ENCODE results near the gene BBS9. TPM values are rescaled to one million over a fixed set of nuclear protein-coding genes. Genes with fewer than 3 reads are reported as not detected.

The BBS9 gene
- total and polyA plus RNA-seq, 4 donors: 2.3 to 9.5 (median 4.5) TPM

- no peak for DNase-seq (ENCODE audit: low spot score)
- TF ChIP-seq RXRA (IDR thresholded peaks at IDR 0.05) (no peak), YY1 (IDR thresholded peaks at IDR 0.05) (no peak), RAD21 (IDR thresholded peaks at IDR 0.05) (no peak), JUND (IDR thresholded peaks at IDR 0.05) (no peak), ZBTB33 (IDR thresholded peaks at IDR 0.05) (no peak), NR2F2 (IDR thresholded peaks at IDR 0.05) (no peak), HNF4A (conservative IDR thresholded peaks at IDR 0.05) (no peak), SP1 (IDR thresholded peaks at IDR 0.05) (no peak), GABPA (IDR thresholded peaks at IDR 0.05 in 1 of 2, conservative IDR thresholded peaks at IDR 0.05 in 1 of 2) (no peak), EGR1 (IDR thresholded peaks at IDR 0.05; ENCODE audit: low read depth in 2 of 2) (no peak)
- TF ChIP-seq, protein P1, sequence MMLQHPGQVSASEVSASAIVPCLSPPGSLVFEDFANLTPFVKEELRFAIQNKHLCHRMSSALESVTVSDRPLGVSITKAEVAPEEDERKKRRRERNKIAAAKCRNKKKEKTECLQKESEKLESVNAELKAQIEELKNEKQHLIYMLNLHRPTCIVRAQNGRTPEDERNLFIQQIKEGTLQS (IDR thresholded peaks at IDR 0.05): no peak
- Histone ChIP-seq H3K4me1 (ENCODE audit: control insufficient read depth in 4 of 4, insufficient read depth in 4 of 4, low read length in 3 of 4) (no peaks in the 10 kb centered on the region), H3K36me3 (ENCODE audit: control insufficient read depth in 4 of 4, insufficient read depth in 3 of 4, low read depth in 1 of 4, low read length in 3 of 4) (peaks cover 0 to under 1% (median 0%) of the 10 kb centered on the region in 4 donors), H3K27me3 (ENCODE audit: control insufficient read depth in 4 of 4, insufficient read depth in 4 of 4, low read length in 3 of 4) (no peaks in the 10 kb centered on the region), H3K9ac (ENCODE audit: low read depth in 1 of 2, low read length in 2 of 2) (no peak overlapping the region), H3K4me3 (ENCODE audit: low read depth in 1 of 3, low read length in 3 of 3) (no peak overlapping the region), H3K9me3 (ENCODE audit: control insufficient read depth in 4 of 4, low read length in 3 of 4) (peaks cover 0 to 3% (median 0%) of the 10 kb centered on the region in 4 donors), H3K27ac (ENCODE audit: low read depth in 1 of 2, low read length in 2 of 2) (no peak overlapping the region)
- WGBS: 86% methylated on average over 6 of the region's 6 CpGs
Observed at GRCh38 chr7:33614357-33615117, 485.2 kb downstream of the BBS9 start.

DNA sequence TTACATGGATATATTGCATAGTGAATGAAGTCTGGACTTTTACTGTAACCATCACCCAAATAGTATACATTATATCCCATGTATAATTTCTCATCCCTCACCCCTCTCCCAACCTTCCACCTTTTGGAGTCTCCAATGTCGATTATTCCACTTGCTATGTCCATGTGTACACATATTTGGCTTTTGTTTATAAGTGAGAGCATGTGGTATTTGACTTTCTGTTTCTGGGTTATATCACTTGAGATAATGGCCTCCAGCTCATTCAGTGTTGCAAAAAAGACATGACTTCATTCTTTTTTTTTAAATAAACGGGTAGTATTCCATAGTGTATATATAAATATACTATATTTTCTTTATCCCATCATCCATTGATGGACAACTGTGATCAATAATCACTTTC is 487.4 kb downstream of the BBS9 start:
- Histone ChIP-seq H3K4me1 (ENCODE audit: control insufficient read depth in 4 of 4, insufficient read depth in 4 of 4, low read length in 3 of 4) (no peaks in the 10 kb centered on the region), H3K27ac (ENCODE audit: low read depth in 1 of 2, low read length in 2 of 2) (no peak overlapping the region), H3K9ac (ENCODE audit: low read depth in 1 of 2, low read length in 2 of 2) (no peak overlapping the region), H3K36me3 (ENCODE audit: control insufficient read depth in 4 of 4, insufficient read depth in 3 of 4, low read depth in 1 of 4, low read length in 3 of 4) (no peaks in the 10 kb centered on the region), H3K27me3 (ENCODE audit: control insufficient read depth in 4 of 4, insufficient read depth in 4 of 4, low read length in 3 of 4) (no peaks in the 10 kb centered on the region), H3K4me3 (ENCODE audit: low read depth in 1 of 3, low read length in 3 of 3) (no peak overlapping the region), H3K9me3 (ENCODE audit: control insufficient read depth in 4 of 4, low read length in 3 of 4) (peaks cover 0 to 3% (median 0%) of the 10 kb centered on the region in 4 donors)
- 72% methylated on average over 2 of the region's 2 CpGs for WGBS
- DNase-seq (ENCODE audit: low spot score): no peak
- no peak for TF ChIP-seq YY1 (IDR thresholded peaks at IDR 0.05)
- no peak for TF ChIP-seq HNF4A (conservative IDR thresholded peaks at IDR 0.05)
- TF ChIP-seq MAX (IDR thresholded peaks at IDR 0.05): no peak
- TF ChIP-seq EGR1 (IDR thresholded peaks at IDR 0.05; ENCODE audit: low read depth in 2 of 2): no peak
- no peak for TF ChIP-seq TAF1 (conservative IDR thresholded peaks at IDR 0.05)
- TF ChIP-seq SP1 (IDR thresholded peaks at IDR 0.05): no peak
- no peak for TF ChIP-seq RXRA (IDR thresholded peaks at IDR 0.05)

DNA sequence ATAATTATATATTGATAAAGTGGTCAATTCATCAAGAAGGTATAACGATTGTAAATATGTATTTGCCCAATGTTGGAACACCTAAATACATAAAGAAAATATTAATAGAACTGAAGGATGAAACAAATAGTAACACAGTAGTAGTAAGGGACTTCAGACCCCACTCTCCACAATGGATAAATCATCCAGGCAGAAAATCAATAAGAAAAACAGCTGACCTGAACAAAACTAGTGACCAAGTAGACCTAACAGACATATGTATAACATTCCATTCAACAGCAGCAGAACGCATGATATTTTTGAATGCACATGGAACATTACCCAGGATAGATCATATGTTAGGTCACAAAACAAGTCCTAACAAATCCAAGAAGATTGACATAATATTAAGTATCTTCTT is 489.9 kb downstream of the BBS9 start:
- no peaks in the 10 kb centered on the region for H3K36me3 ChIP-seq (ENCODE audit: control insufficient read depth in 4 of 4, insufficient read depth in 3 of 4, low read depth in 1 of 4, low read length in 3 of 4)
- no peak overlapping the region for H3K27ac ChIP-seq (ENCODE audit: low read depth in 1 of 2, low read length in 2 of 2)
- H3K4me1 ChIP-seq (ENCODE audit: control insufficient read depth in 4 of 4, insufficient read depth in 4 of 4, low read length in 3 of 4): no peaks in the 10 kb centered on the region
- H3K4me3 ChIP-seq (ENCODE audit: low read depth in 1 of 3, low read length in 3 of 3): no peak overlapping the region
- H3K27me3 ChIP-seq (ENCODE audit: control insufficient read depth in 4 of 4, insufficient read depth in 4 of 4, low read length in 3 of 4): no peaks in the 10 kb centered on the region
- no peak for DNase-seq (ENCODE audit: low spot score)
- 67% methylated on average over 2 of the region's 2 CpGs for WGBS
- H3K9me3 ChIP-seq (ENCODE audit: control insufficient read depth in 4 of 4, low read length in 3 of 4): peaks cover 0 to 3% (median 0%) of the 10 kb centered on the region in 4 donors
- H3K9ac ChIP-seq (ENCODE audit: low read depth in 1 of 2, low read length in 2 of 2): no peak overlapping the region
- no peak for TF ChIP-seq HNF4A (conservative IDR thresholded peaks at IDR 0.05)
- TF ChIP-seq TAF1 (conservative IDR thresholded peaks at IDR 0.05): no peak
- TF ChIP-seq RXRA (IDR thresholded peaks at IDR 0.05): no peak
- no peak for TF ChIP-seq YY1 (IDR thresholded peaks at IDR 0.05)
- TF ChIP-seq MAX (IDR thresholded peaks at IDR 0.05): no peak
- TF ChIP-seq, protein P1 (IDR thresholded peaks at IDR 0.05): no peak
- TF ChIP-seq EGR1 (IDR thresholded peaks at IDR 0.05; ENCODE audit: low read depth in 2 of 2): no peak
- TF ChIP-seq SP1 (IDR thresholded peaks at IDR 0.05): no peak
- no peak for TF ChIP-seq RAD21 (IDR thresholded peaks at IDR 0.05)
- TF ChIP-seq, protein P2, sequence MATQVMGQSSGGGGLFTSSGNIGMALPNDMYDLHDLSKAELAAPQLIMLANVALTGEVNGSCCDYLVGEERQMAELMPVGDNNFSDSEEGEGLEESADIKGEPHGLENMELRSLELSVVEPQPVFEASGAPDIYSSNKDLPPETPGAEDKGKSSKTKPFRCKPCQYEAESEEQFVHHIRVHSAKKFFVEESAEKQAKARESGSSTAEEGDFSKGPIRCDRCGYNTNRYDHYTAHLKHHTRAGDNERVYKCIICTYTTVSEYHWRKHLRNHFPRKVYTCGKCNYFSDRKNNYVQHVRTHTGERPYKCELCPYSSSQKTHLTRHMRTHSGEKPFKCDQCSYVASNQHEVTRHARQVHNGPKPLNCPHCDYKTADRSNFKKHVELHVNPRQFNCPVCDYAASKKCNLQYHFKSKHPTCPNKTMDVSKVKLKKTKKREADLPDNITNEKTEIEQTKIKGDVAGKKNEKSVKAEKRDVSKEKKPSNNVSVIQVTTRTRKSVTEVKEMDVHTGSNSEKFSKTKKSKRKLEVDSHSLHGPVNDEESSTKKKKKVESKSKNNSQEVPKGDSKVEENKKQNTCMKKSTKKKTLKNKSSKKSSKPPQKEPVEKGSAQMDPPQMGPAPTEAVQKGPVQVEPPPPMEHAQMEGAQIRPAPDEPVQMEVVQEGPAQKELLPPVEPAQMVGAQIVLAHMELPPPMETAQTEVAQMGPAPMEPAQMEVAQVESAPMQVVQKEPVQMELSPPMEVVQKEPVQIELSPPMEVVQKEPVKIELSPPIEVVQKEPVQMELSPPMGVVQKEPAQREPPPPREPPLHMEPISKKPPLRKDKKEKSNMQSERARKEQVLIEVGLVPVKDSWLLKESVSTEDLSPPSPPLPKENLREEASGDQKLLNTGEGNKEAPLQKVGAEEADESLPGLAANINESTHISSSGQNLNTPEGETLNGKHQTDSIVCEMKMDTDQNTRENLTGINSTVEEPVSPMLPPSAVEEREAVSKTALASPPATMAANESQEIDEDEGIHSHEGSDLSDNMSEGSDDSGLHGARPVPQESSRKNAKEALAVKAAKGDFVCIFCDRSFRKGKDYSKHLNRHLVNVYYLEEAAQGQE (IDR thresholded peaks at IDR 0.05): no peak
- TF ChIP-seq, protein P3, sequence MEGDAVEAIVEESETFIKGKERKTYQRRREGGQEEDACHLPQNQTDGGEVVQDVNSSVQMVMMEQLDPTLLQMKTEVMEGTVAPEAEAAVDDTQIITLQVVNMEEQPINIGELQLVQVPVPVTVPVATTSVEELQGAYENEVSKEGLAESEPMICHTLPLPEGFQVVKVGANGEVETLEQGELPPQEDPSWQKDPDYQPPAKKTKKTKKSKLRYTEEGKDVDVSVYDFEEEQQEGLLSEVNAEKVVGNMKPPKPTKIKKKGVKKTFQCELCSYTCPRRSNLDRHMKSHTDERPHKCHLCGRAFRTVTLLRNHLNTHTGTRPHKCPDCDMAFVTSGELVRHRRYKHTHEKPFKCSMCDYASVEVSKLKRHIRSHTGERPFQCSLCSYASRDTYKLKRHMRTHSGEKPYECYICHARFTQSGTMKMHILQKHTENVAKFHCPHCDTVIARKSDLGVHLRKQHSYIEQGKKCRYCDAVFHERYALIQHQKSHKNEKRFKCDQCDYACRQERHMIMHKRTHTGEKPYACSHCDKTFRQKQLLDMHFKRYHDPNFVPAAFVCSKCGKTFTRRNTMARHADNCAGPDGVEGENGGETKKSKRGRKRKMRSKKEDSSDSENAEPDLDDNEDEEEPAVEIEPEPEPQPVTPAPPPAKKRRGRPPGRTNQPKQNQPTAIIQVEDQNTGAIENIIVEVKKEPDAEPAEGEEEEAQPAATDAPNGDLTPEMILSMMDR (IDR thresholded peaks at IDR 0.05; ENCODE audit: low read depth, low read length, missing input control): no peak
- TF ChIP-seq GABPA (IDR thresholded peaks at IDR 0.05 in 1 of 2, conservative IDR thresholded peaks at IDR 0.05 in 1 of 2): no peak
- no peak for TF ChIP-seq FOXA1 (IDR thresholded peaks at IDR 0.05)
